HG02885 (cell line): ENCODE measurements around the gene GPRC5D.
A peak's percentile ranks its signal among the peaks of the same experiment; 100 is the strongest.

Experiments used
- ATAC-seq: cut with Tn5 transposase; IDR thresholded peaks from one replicate; pipeline ENCODE4 v1.9.1; 2021; ENCODE audit warnings: mild to moderate bottlenecking; ENCODE audit not compliant: unreplicated experiment, poor library complexity

GPRC5D gene

DNA sequence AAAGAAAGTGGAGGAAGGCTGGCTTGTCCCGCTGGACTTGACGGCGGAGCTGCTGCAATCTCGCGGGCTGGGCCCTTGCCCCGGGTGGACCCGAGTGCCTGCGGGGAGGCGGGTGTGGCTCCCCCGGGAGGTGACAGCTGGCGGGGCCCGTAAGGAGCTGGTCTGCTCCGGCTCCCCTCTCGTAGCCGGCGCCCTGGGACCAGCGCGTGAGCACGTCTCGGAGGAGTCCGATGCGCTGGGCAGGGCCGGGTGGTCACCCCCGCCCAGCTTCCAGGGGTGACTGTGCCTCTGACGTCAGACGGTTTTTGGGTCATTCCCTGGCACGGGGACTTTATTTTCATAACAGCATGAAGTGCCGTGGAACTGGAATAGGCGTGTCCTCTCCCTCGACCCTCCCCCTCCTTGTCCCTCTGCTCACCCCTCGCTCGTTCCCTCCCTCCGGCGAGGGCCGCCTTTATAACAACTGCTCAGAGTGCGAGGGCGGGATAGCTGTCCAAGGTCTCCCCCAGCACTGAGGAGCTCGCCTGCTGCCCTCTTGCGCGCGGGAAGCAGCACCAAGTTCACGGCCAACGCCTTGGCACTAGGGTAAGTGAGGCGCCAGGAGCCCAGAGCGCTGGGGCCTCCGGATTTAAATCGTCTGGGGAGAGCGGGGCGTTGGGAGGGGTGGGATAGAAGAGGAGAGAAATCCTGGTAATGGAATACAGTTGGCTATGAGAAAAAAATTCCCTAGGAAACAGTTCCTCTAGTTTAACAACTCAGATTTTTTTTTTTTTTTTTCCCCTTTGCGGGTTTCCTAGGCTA, 60.7 kb downstream of the GPRC5D start, which contains the start of gene GPRC5A:
TSS of gene GPRC5A (plus strand) at position 483 of the 801 bp plus-strand sequence. CDS start 16,688 bp downstream, outside the sequence.
- peak; percentile 43 for ATAC-seq
